ENCODE measurements around the gene TMEM250. TPM values are rescaled to one million over a fixed set of nuclear protein-coding genes. Genes with fewer than 3 reads are reported as not detected.

TMEM250 gene
- polyA plus RNA-seq, 6 donors from 2014 or later: 6.8 to 26.5 (median 18.0) TPM

GRCh38 chr9:136081113-136081825 is 37.4 kb downstream of the TMEM250 start:
- Mint-ChIP-seq H3K4me1 (peaks cover 5 to 9% (median 9%) of the 10 kb centered on the region in 3 donors), H3K36me3 (no peaks in the 10 kb centered on the region), H3K27me3 (peaks cover under 1 to 8% (median 4%) of the 10 kb centered on the region in 3 donors), H3K27ac (no peak overlapping the region), H3K9me3 (peaks cover 0 to under 1% (median 0%) of the 10 kb centered on the region in 7 donors), H3K4me3 (no peak overlapping the region)
- ATAC-seq (ENCODE audit: low read depth in 2 of 2): no peak
- no peak for DNase-seq

GRCh38 chr9:136080716-136081112 is 38.0 kb downstream of the TMEM250 start:
- no peak for DNase-seq
- peaks cover 11 to 15% (median 14%) of the 10 kb centered on the region in 3 donors for H3K4me1 Mint-ChIP-seq
- H3K27me3 Mint-ChIP-seq: peaks cover 5 to 13% (median 9%) of the 10 kb centered on the region in 3 donors
- no peak for ATAC-seq (ENCODE audit: low read depth in 2 of 2)
- H3K36me3 Mint-ChIP-seq: no peaks in the 10 kb centered on the region
- no peak overlapping the region for H3K4me3 Mint-ChIP-seq
- H3K9me3 Mint-ChIP-seq: peaks cover 0 to 1% (median 0%) of the 10 kb centered on the region in 7 donors
- H3K27ac Mint-ChIP-seq: no peak overlapping the region

GRCh38 chr9:136079916-136080246 is 38.8 kb downstream of the TMEM250 start:
- ATAC-seq (ENCODE audit: low read depth in 2 of 2) (no peak), DNase-seq (no peak)
- Mint-ChIP-seq H3K4me1 (peaks cover 15 to 18% (median 15%) of the 10 kb centered on the region in 3 donors), H3K4me3 (no peak overlapping the region), H3K27ac (no peak overlapping the region), H3K9me3 (peaks cover 0 to 1% (median 0%) of the 10 kb centered on the region in 7 donors), H3K36me3 (no peaks in the 10 kb centered on the region), H3K27me3 (peaks cover 5 to 17% (median 13%) of the 10 kb centered on the region in 3 donors)

GRCh38 chr9:136079211-136079915 is 39.3 kb downstream of the TMEM250 start:
- Mint-ChIP-seq H3K9me3 (peaks cover 0 to 1% (median 0%) of the 10 kb centered on the region in 7 donors), H3K27me3 (peaks cover 5 to 17% (median 13%) of the 10 kb centered on the region in 3 donors), H3K36me3 (no peaks in the 10 kb centered on the region), H3K4me1 (peaks cover 11 to 14% (median 13%) of the 10 kb centered on the region in 3 donors), H3K4me3 (no peak overlapping the region), H3K27ac (no peak overlapping the region)
- no peak for DNase-seq
- ATAC-seq (ENCODE audit: low read depth in 2 of 2): no peak

GRCh38 chr9:136078498-136079011 is 40.1 kb downstream of the TMEM250 start:
- no peak for ATAC-seq (ENCODE audit: low read depth in 2 of 2)
- no peak overlapping the region for H3K4me3 Mint-ChIP-seq
- no peaks in the 10 kb centered on the region for H3K36me3 Mint-ChIP-seq
- peaks cover 0 to 1% (median 0%) of the 10 kb centered on the region in 7 donors for H3K9me3 Mint-ChIP-seq
- H3K27me3 Mint-ChIP-seq: peaks cover 5 to 17% (median 13%) of the 10 kb centered on the region in 3 donors
- no peak overlapping the region for H3K27ac Mint-ChIP-seq
- peaks cover 8 to 12% (median 12%) of the 10 kb centered on the region in 3 donors for H3K4me1 Mint-ChIP-seq
- no peak for DNase-seq

- H3K27me3 Mint-ChIP-seq: peaks cover 6 to 17% (median 13%) of the 10 kb centered on the region in 3 donors
- no peak for DNase-seq
- no peaks in the 10 kb centered on the region for H3K36me3 Mint-ChIP-seq
- no peak overlapping the region for H3K27ac Mint-ChIP-seq
- peaks cover 8 to 12% (median 12%) of the 10 kb centered on the region in 3 donors for H3K4me1 Mint-ChIP-seq
- ATAC-seq (ENCODE audit: low read depth in 2 of 2): no peak
- no peak overlapping the region for H3K4me3 Mint-ChIP-seq
- peaks cover 0 to 1% (median 0%) of the 10 kb centered on the region in 7 donors for H3K9me3 Mint-ChIP-seq
These were observed 40.7 kb downstream of the TMEM250 start for GRCh38 chr9:136078024-136078423.

GRCh38 chr9:136077491-136077890 is 41.2 kb downstream of the TMEM250 start:
- Mint-ChIP-seq H3K36me3 (no peaks in the 10 kb centered on the region), H3K4me3 (no peak overlapping the region), H3K27me3 (peaks cover 9 to 17% (median 13%) of the 10 kb centered on the region in 3 donors), H3K4me1 (peaks cover 8 to 12% (median 12%) of the 10 kb centered on the region in 3 donors), H3K27ac (no peak overlapping the region), H3K9me3 (peaks cover 0 to 1% (median 0%) of the 10 kb centered on the region in 7 donors)
- ATAC-seq (ENCODE audit: low read depth in 2 of 2): no peak
- DNase-seq: no peak

GRCh38 chr9:136075881-136076678 is 42.6 kb downstream of the TMEM250 start:
- H3K4me3 Mint-ChIP-seq: peak overlapping the region in 7 of 8 donors; percentile 51 to 83 (median 62)
- peaks cover 9 to 17% (median 13%) of the 10 kb centered on the region in 3 donors for H3K27me3 Mint-ChIP-seq
- peak overlapping the region in 2 of 6 donors; percentile 47 to 90 for H3K27ac Mint-ChIP-seq
- DNase-seq: peak; percentile 16
- H3K36me3 Mint-ChIP-seq: no peaks in the 10 kb centered on the region
- H3K4me1 Mint-ChIP-seq: peaks cover 8 to 12% (median 12%) of the 10 kb centered on the region in 3 donors
- peak; percentile 80 to 89 for ATAC-seq (ENCODE audit: low read depth in 2 of 2)
- peaks cover 0 to 1% (median 0%) of the 10 kb centered on the region in 7 donors for H3K9me3 Mint-ChIP-seq

GRCh38 chr9:136075134-136075841 is 43.4 kb downstream of the TMEM250 start:
- Mint-ChIP-seq H3K36me3 (no peaks in the 10 kb centered on the region), H3K9me3 (peaks cover 0 to 1% (median 0%) of the 10 kb centered on the region in 7 donors), H3K4me3 (peak overlapping the region in 4 of 8 donors; percentile 51 to 79 (median 59)), H3K27me3 (peaks cover 14 to 17% (median 14%) of the 10 kb centered on the region in 3 donors), H3K27ac (no peak overlapping the region), H3K4me1 (peaks cover 8 to 12% (median 12%) of the 10 kb centered on the region in 3 donors)
- DNase-seq (no peak), ATAC-seq (ENCODE audit: low read depth in 2 of 2) (no peak)

GRCh38 chr9:136074706-136075105 is 44.0 kb downstream of the TMEM250 start:
- Mint-ChIP-seq H3K36me3 (no peaks in the 10 kb centered on the region), H3K4me3 (peak overlapping the region in 1 of 8 donors; percentile 70), H3K4me1 (peaks cover 8 to 12% (median 12%) of the 10 kb centered on the region in 3 donors), H3K9me3 (peaks cover 0 to 2% (median 0%) of the 10 kb centered on the region in 7 donors), H3K27me3 (peaks cover 14 to 20% (median 17%) of the 10 kb centered on the region in 3 donors), H3K27ac (no peak overlapping the region)
- ATAC-seq (ENCODE audit: low read depth in 2 of 2) (no peak), DNase-seq (no peak)

Measured in naive B cell (primary cell).